ENCODE measurements around the gene SCFD2. TPM values are rescaled to one million over a fixed set of nuclear protein-coding genes. Genes with fewer than 3 reads are reported as not detected.
A peak's percentile ranks its signal among the peaks of the same experiment; 100 is the strongest.

Gene SCFD2
- total RNA-seq, 1 donor from 2014 or later = 16.2 TPM

- no peak overlapping the region for H3K27ac ChIP-seq (ENCODE audit: low read depth, low read length)
- H3K4me3 ChIP-seq (ENCODE audit: low read length in 3 of 3) = no peak overlapping the region
- no peaks in the 10 kb centered on the region for H3K9me3 ChIP-seq (ENCODE audit: control insufficient read depth in 3 of 3, low read length in 3 of 3)
- H3K4me1 ChIP-seq (ENCODE audit: control insufficient read depth in 3 of 3, insufficient read depth in 3 of 3, low read length in 3 of 3) = peaks cover 3 to 8% (median 8%) of the 10 kb centered on the region in 3 donors
- no peaks in the 10 kb centered on the region for H3K36me3 ChIP-seq (ENCODE audit: control insufficient read depth in 3 of 3, insufficient read depth in 3 of 3, low read length in 3 of 3)
- no peaks in the 10 kb centered on the region for H3K27me3 ChIP-seq (ENCODE audit: control insufficient read depth in 3 of 3, insufficient read depth in 3 of 3, low read length in 3 of 3)
- H3K9ac ChIP-seq (ENCODE audit: low read depth in 1 of 3, low read length in 3 of 3) = no peak overlapping the region
Measured at GRCh38 chr4:53122280-53123116, 243.4 kb downstream of the SCFD2 start.

DNA sequence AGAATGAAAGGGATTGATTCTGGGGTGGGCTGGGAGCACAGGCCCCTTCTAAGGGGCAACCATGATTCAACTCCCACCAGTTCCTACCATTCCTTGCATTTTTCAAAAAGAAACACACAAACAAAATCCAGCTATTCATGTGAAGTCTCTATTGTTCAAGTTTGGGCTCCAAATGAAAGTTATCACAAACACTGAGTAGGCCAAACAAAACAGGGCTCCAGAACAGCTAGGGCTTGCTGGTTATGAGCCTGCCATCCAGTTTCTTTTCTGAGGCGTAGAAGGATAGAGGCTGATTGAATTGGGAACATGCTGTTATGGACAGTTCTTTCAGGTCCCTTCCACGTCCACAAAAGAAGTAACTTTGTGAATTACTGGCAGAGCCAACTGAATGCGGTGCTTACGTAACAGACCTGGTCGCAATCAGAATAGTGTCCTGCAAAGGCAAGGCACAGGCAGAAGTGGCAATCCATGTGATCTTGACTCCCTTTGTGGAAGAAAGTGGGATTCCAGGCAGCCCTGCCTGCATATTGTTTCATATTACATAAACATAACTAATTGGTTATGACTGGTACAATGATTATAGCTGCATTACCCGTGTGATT is 244.5 kb downstream of the SCFD2 start:
- no peaks in the 10 kb centered on the region for H3K9me3 ChIP-seq (ENCODE audit: control insufficient read depth in 3 of 3, low read length in 3 of 3)
- H3K4me1 ChIP-seq (ENCODE audit: control insufficient read depth in 3 of 3, insufficient read depth in 3 of 3, low read length in 3 of 3) = peaks cover 3 to 8% (median 8%) of the 10 kb centered on the region in 3 donors
- no peak overlapping the region for H3K9ac ChIP-seq (ENCODE audit: low read depth in 1 of 3, low read length in 3 of 3)
- H3K4me3 ChIP-seq (ENCODE audit: low read length in 3 of 3) = no peak overlapping the region
- H3K27me3 ChIP-seq (ENCODE audit: control insufficient read depth in 3 of 3, insufficient read depth in 3 of 3, low read length in 3 of 3) = no peaks in the 10 kb centered on the region
- peak overlapping the region; percentile 2 for H3K27ac ChIP-seq (ENCODE audit: low read depth, low read length)
- no peaks in the 10 kb centered on the region for H3K36me3 ChIP-seq (ENCODE audit: control insufficient read depth in 3 of 3, insufficient read depth in 3 of 3, low read length in 3 of 3)

DNA sequence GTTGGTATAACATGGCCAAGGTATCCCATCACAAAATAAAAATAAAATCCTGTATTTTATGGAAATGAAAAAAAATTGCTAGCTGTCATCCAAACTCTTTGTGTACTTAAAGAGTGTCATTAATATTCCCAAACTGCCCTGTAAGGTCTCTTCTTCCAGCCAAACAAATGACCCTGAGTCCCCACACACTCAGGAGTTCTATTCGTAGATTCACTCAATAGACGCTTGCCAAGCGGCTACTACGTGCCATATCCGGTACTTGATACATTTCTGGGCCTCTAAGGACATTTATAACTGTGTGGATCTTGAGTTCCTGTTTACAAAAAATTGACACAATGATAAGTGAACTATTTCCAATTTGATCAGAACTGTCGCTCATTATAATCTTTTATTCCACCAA is 245.1 kb downstream of the SCFD2 start:
- Histone ChIP-seq H3K9ac (ENCODE audit: low read depth in 1 of 3, low read length in 3 of 3) (no peak overlapping the region), H3K4me1 (ENCODE audit: control insufficient read depth in 3 of 3, insufficient read depth in 3 of 3, low read length in 3 of 3) (peaks cover 3 to 8% (median 8%) of the 10 kb centered on the region in 3 donors), H3K27ac (ENCODE audit: low read depth, low read length) (peak overlapping the region; percentile 2)

GRCh38 chr4:53119680-53120079 is 246.2 kb downstream of the SCFD2 start:
- no peak overlapping the region for H3K9ac ChIP-seq (ENCODE audit: low read depth in 1 of 3, low read length in 3 of 3)
- no peaks in the 10 kb centered on the region for H3K27me3 ChIP-seq (ENCODE audit: control insufficient read depth in 3 of 3, insufficient read depth in 3 of 3, low read length in 3 of 3)
- H3K27ac ChIP-seq (ENCODE audit: low read depth, low read length) = no peak overlapping the region
- peaks cover 3 to 8% (median 8%) of the 10 kb centered on the region in 3 donors for H3K4me1 ChIP-seq (ENCODE audit: control insufficient read depth in 3 of 3, insufficient read depth in 3 of 3, low read length in 3 of 3)
- H3K4me3 ChIP-seq (ENCODE audit: low read length in 3 of 3) = no peak overlapping the region
- no peaks in the 10 kb centered on the region for H3K9me3 ChIP-seq (ENCODE audit: control insufficient read depth in 3 of 3, low read length in 3 of 3)
- H3K36me3 ChIP-seq (ENCODE audit: control insufficient read depth in 3 of 3, insufficient read depth in 3 of 3, low read length in 3 of 3) = no peaks in the 10 kb centered on the region

More for the DNA sequence above, 245.1 kb downstream of the SCFD2 start:
- H3K27me3 ChIP-seq (ENCODE audit: control insufficient read depth in 3 of 3, insufficient read depth in 3 of 3, low read length in 3 of 3) = no peaks in the 10 kb centered on the region
- H3K4me3 ChIP-seq (ENCODE audit: low read length in 3 of 3) = no peak overlapping the region
- no peaks in the 10 kb centered on the region for H3K36me3 ChIP-seq (ENCODE audit: control insufficient read depth in 3 of 3, insufficient read depth in 3 of 3, low read length in 3 of 3)
- H3K9me3 ChIP-seq (ENCODE audit: control insufficient read depth in 3 of 3, low read length in 3 of 3) = no peaks in the 10 kb centered on the region

GRCh38 chr4:53118676-53119075 is 247.2 kb downstream of the SCFD2 start:
- Histone ChIP-seq H3K36me3 (ENCODE audit: control insufficient read depth in 3 of 3, insufficient read depth in 3 of 3, low read length in 3 of 3) (no peaks in the 10 kb centered on the region), H3K4me3 (ENCODE audit: low read length in 3 of 3) (no peak overlapping the region), H3K9me3 (ENCODE audit: control insufficient read depth in 3 of 3, low read length in 3 of 3) (no peaks in the 10 kb centered on the region), H3K27me3 (ENCODE audit: control insufficient read depth in 3 of 3, insufficient read depth in 3 of 3, low read length in 3 of 3) (no peaks in the 10 kb centered on the region), H3K27ac (ENCODE audit: low read depth, low read length) (no peak overlapping the region), H3K4me1 (ENCODE audit: control insufficient read depth in 3 of 3, insufficient read depth in 3 of 3, low read length in 3 of 3) (peaks cover 6 to 14% (median 11%) of the 10 kb centered on the region in 3 donors), H3K9ac (ENCODE audit: low read depth in 1 of 3, low read length in 3 of 3) (no peak overlapping the region)

DNA sequence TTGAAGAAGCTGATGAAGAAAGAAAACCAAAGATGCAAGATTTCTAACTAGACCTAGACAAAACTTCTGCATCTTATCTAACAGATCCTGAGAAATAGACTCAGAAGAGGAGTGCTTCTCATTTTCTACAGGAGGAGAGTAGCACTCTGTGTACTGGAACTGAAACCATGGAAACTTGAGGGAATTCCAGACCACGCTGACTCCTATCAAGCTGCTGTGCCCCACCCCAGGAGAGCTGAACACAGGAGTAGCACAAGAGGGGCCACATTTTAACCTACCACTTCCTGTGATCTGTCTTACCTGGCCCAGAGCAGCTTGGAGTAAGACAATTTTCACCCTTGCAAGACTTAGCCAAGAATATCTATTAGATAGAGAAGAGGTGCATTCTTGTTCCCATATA is 248.9 kb downstream of the SCFD2 start:
- H3K27ac ChIP-seq (ENCODE audit: low read depth, low read length) = no peak overlapping the region
- no peak overlapping the region for H3K9ac ChIP-seq (ENCODE audit: low read depth in 1 of 3, low read length in 3 of 3)
- H3K36me3 ChIP-seq (ENCODE audit: control insufficient read depth in 3 of 3, insufficient read depth in 3 of 3, low read length in 3 of 3) = no peaks in the 10 kb centered on the region
- peaks cover 6 to 14% (median 11%) of the 10 kb centered on the region in 3 donors for H3K4me1 ChIP-seq (ENCODE audit: control insufficient read depth in 3 of 3, insufficient read depth in 3 of 3, low read length in 3 of 3)
- no peak overlapping the region for H3K4me3 ChIP-seq (ENCODE audit: low read length in 3 of 3)
- H3K9me3 ChIP-seq (ENCODE audit: control insufficient read depth in 3 of 3, low read length in 3 of 3) = no peaks in the 10 kb centered on the region
- no peaks in the 10 kb centered on the region for H3K27me3 ChIP-seq (ENCODE audit: control insufficient read depth in 3 of 3, insufficient read depth in 3 of 3, low read length in 3 of 3)

DNA sequence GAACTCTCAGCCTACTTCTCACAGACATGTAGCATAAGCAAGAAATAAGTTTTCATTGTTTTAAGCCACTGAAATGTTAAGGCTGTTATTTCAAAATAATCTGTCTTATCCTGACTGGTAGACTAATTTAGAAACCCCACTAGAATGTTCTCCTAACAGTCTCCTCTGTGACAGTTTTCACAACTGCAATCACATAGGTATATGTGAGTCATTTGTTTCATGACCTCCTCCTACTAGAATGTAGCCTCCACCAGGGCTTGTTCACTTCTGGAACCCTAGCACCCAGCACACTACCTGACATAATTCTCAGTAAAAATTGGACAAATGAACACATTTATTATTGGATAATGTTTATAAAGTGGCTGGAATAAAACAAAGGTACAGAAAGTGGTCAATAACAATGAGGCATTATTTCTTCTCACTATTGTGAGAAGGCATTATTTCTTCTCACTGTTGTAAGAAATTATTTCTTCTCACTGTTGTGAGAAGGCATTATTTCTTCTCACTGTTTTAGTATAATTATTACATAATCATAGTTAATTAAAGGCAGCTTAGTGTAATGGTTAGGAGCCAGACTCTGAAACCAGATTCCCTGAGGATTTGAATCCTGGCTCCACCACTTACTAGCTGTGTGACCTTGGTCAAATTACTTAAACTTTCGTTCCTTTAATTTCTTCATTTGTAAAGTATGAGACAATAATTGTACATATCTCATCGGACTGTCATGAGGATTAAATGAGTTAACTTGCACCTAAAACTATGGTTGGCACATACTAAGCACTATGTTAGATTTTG is 252.2 kb downstream of the SCFD2 start:
- Histone ChIP-seq H3K36me3 (ENCODE audit: control insufficient read depth in 3 of 3, insufficient read depth in 3 of 3, low read length in 3 of 3) (no peaks in the 10 kb centered on the region), H3K9ac (ENCODE audit: low read depth in 1 of 3, low read length in 3 of 3) (no peak overlapping the region), H3K27ac (ENCODE audit: low read depth, low read length) (no peak overlapping the region), H3K4me1 (ENCODE audit: control insufficient read depth in 3 of 3, insufficient read depth in 3 of 3, low read length in 3 of 3) (peaks cover 3 to 6% (median 3%) of the 10 kb centered on the region in 3 donors), H3K27me3 (ENCODE audit: control insufficient read depth in 3 of 3, insufficient read depth in 3 of 3, low read length in 3 of 3) (no peaks in the 10 kb centered on the region), H3K4me3 (ENCODE audit: low read length in 3 of 3) (no peak overlapping the region), H3K9me3 (ENCODE audit: control insufficient read depth in 3 of 3, low read length in 3 of 3) (no peaks in the 10 kb centered on the region)

DNA sequence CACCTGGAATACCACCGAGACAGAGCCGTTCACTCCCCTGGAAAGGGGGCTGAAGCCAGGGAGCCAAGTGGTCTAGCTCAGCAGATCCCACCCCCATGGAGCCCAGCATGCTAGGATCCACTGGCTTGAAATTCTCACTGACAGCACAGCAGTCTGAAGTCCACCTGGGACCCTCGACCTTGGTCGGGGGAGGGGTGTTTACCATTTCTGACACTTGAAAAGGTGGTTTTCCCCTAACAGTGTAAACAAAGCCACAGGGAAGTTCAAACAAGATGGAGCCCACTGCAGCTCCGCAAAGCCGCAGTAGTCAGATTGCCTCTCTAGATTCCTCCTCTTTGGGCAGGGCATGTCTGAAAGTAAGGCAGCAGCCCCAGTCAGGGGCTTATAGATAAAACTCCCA is 260.5 kb downstream of the SCFD2 start:
- H3K27me3 ChIP-seq (ENCODE audit: control insufficient read depth in 3 of 3, insufficient read depth in 3 of 3, low read length in 3 of 3) = no peaks in the 10 kb centered on the region
- no peaks in the 10 kb centered on the region for H3K36me3 ChIP-seq (ENCODE audit: control insufficient read depth in 3 of 3, insufficient read depth in 3 of 3, low read length in 3 of 3)
- no peak overlapping the region for H3K4me3 ChIP-seq (ENCODE audit: low read length in 3 of 3)
- H3K9ac ChIP-seq (ENCODE audit: low read depth in 1 of 3, low read length in 3 of 3) = no peak overlapping the region
- H3K27ac ChIP-seq (ENCODE audit: low read depth, low read length) = no peak overlapping the region
- no peaks in the 10 kb centered on the region for H3K4me1 ChIP-seq (ENCODE audit: control insufficient read depth in 3 of 3, insufficient read depth in 3 of 3, low read length in 3 of 3)
- no peaks in the 10 kb centered on the region for H3K9me3 ChIP-seq (ENCODE audit: control insufficient read depth in 3 of 3, low read length in 3 of 3)

DNA sequence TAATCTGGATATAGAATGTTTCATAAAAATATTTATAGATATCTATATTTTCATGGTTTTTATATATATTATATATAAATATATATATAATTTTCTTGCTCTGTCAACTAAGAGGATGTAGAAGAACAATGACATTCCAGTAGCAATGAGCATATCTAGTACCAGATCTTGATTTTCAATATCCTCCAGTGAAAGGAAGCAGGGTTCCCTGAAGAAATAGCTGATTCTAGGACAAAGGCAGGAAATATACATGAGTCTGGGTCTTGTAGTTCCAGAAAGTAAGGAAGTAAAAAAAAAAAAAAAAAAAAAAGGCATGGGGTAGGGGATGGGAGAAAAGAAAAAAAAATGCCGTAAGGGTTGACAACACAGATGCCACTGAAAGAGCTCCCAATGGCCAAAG is 262.4 kb downstream of the SCFD2 start:
- Histone ChIP-seq H3K4me1 (ENCODE audit: control insufficient read depth in 3 of 3, insufficient read depth in 3 of 3, low read length in 3 of 3) (no peaks in the 10 kb centered on the region), H3K9me3 (ENCODE audit: control insufficient read depth in 3 of 3, low read length in 3 of 3) (no peaks in the 10 kb centered on the region), H3K36me3 (ENCODE audit: control insufficient read depth in 3 of 3, insufficient read depth in 3 of 3, low read length in 3 of 3) (no peaks in the 10 kb centered on the region), H3K27me3 (ENCODE audit: control insufficient read depth in 3 of 3, insufficient read depth in 3 of 3, low read length in 3 of 3) (no peaks in the 10 kb centered on the region), H3K4me3 (ENCODE audit: low read length in 3 of 3) (no peak overlapping the region), H3K9ac (ENCODE audit: low read depth in 1 of 3, low read length in 3 of 3) (no peak overlapping the region), H3K27ac (ENCODE audit: low read depth, low read length) (no peak overlapping the region)

DNA sequence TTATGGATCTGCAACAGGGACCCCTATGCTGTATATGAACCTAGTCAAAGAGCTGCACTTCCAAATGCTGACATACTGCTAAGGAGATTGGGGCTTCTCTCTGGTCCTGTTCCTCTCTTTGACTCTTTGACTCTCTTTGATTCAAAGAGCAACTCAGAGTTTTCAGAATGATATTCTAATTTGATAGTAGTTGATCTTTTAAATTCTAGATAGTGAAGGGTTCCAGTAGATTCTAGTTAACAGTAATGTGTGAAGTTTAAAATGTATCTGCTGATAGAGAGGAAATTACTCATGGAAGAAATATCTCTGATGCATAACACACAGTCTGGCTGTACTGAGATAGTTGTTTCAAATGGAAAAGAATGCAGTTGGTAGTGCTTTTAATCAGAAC is 264.7 kb downstream of the SCFD2 start:
- Histone ChIP-seq H3K4me1 (ENCODE audit: control insufficient read depth in 3 of 3, insufficient read depth in 3 of 3, low read length in 3 of 3) (no peaks in the 10 kb centered on the region), H3K36me3 (ENCODE audit: control insufficient read depth in 3 of 3, insufficient read depth in 3 of 3, low read length in 3 of 3) (no peaks in the 10 kb centered on the region), H3K27ac (ENCODE audit: low read depth, low read length) (no peak overlapping the region), H3K9ac (ENCODE audit: low read depth in 1 of 3, low read length in 3 of 3) (no peak overlapping the region), H3K9me3 (ENCODE audit: control insufficient read depth in 3 of 3, low read length in 3 of 3) (no peaks in the 10 kb centered on the region), H3K27me3 (ENCODE audit: control insufficient read depth in 3 of 3, insufficient read depth in 3 of 3, low read length in 3 of 3) (no peaks in the 10 kb centered on the region), H3K4me3 (ENCODE audit: low read length in 3 of 3) (no peak overlapping the region)
